Thyroid gland (tissue), 4 donors: ENCODE data around the gene ARSK.

Experiments used
- POLR2A ChIP-seq, 2 donors: fragments of 450-650 bp; IDR thresholded peaks; one replicate each; pipeline ENCODE4 v1.6.1; 2017; ENCODE audit warnings: antibody characterized with exemption in 2 of 2, mild to moderate bottlenecking in 2 of 2, moderate library complexity in 1 of 2
- TF ChIP-seq, protein P1 (sequence below), 6 experiments: fragments of 200-600 bp in 3 of 6; fragments of 450-650 bp in 3 of 6; sonication (generic) in 3 of 6; IDR thresholded peaks; one replicate each; pipeline ENCODE4 v1.5.1; 2016 to 2019; ENCODE audit warnings: antibody characterized with exemption in 6 of 6, mild to moderate bottlenecking in 2 of 6, inconsistent platforms in 1 of 6, moderate library complexity in 1 of 6

DNA sequence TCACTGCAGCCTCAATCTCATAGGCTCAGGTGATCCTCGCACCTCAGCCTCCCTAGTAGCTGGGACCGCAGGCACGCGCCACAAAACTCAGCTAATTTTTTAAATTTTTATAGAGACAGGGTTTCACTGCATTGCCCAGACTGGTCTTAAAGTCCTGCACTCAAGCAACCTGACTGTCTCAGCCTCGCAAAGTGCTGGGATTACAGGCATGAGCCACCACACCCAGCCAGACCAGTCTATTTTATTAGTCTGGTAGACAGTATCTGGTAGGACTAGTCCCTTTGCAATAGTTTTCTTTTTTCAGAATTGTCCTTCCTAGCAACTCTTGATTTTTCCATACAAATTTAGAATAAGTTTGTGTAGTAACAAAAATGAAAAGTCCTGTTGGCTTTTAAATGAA, 50.9 kb downstream of the ARSK start:
- TF ChIP-seq, protein P1, sequence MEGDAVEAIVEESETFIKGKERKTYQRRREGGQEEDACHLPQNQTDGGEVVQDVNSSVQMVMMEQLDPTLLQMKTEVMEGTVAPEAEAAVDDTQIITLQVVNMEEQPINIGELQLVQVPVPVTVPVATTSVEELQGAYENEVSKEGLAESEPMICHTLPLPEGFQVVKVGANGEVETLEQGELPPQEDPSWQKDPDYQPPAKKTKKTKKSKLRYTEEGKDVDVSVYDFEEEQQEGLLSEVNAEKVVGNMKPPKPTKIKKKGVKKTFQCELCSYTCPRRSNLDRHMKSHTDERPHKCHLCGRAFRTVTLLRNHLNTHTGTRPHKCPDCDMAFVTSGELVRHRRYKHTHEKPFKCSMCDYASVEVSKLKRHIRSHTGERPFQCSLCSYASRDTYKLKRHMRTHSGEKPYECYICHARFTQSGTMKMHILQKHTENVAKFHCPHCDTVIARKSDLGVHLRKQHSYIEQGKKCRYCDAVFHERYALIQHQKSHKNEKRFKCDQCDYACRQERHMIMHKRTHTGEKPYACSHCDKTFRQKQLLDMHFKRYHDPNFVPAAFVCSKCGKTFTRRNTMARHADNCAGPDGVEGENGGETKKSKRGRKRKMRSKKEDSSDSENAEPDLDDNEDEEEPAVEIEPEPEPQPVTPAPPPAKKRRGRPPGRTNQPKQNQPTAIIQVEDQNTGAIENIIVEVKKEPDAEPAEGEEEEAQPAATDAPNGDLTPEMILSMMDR (IDR thresholded peaks at IDR 0.05) = no peak
- no peak for TF ChIP-seq POLR2A (IDR thresholded peaks at IDR 0.05)
